HL-60 (cell line): Measurements from ENCODE around the gene CCL26.

Experiments
- DNase-seq, 2 experiments: peaks; one replicate each; pipeline ENCODE4 v3.0.0-alpha.2; 2010 to 2020; ENCODE audit warnings: low read depth in 1 of 2, low spot score in 1 of 2
- H3K27ac ChIP-seq: fragments of 250-450 bp; sonication (Bioruptor Pico); replicated peaks from 2 replicates; pipeline ENCODE4 v1.5.1; 2020; ENCODE audit warnings: mild to moderate bottlenecking, moderate library complexity
- H3K27me3 ChIP-seq: fragments of 250-450 bp; sonication (Bioruptor Pico); 2 replicates; pipeline ENCODE4 v1.5.1; 2021; ENCODE audit warnings: mild to moderate bottlenecking, moderate library complexity; ENCODE audit not compliant: insufficient read depth, poor library complexity, severe bottlenecking
- H3K4me3 ChIP-seq: replicated peaks from 2 replicates; pipeline ENCODE4 v1.5.1; 2011; ENCODE audit warnings: mild to moderate bottlenecking, control low read depth, low read length; ENCODE audit not compliant: insufficient read depth
- CTCF ChIP-seq: IDR thresholded peaks from one replicate; pipeline ENCODE4 v1.5.1; 2011; ENCODE audit warnings: low read length, control low read depth, inconsistent platforms; ENCODE audit not compliant: insufficient read depth
- GABPA ChIP-seq: IDR thresholded peaks from 2 replicates; pipeline ENCODE4 v1.6.1; 2012; ENCODE audit warnings: low read depth
- POLR2AphosphoS5 ChIP-seq: IDR thresholded peaks from 2 replicates; pipeline ENCODE4 v1.6.1; 2012; ENCODE audit warnings: low read depth
- REST ChIP-seq: IDR thresholded peaks from 2 replicates; pipeline ENCODE4 v1.6.1; 2012; ENCODE audit warnings: low read depth; ENCODE audit not compliant: insufficient replicate concordance
- SPI1 ChIP-seq: IDR thresholded peaks from 2 replicates; pipeline ENCODE4 v1.6.1; 2012; ENCODE audit warnings: low read depth, mild to moderate bottlenecking, borderline replicate concordance

Gene CCL26

GRCh38 chr7:75738604-75738974 is 33.4 kb downstream of the CCL26 start, which contains the start of gene HIP1:
Gene HIP1 (minus strand): TSS chr7:75738941. CDS start chr7:75738920, 21 bp downstream.
- H3K4me3 ChIP-seq = peak within 1 kb of the TSS; percentile 83
- no peaks in the 10 kb centered on the region for H3K27me3 ChIP-seq
- DNase-seq = no peak
- TF ChIP-seq POLR2AphosphoS5 (no peak), GABPA (no peak), REST (no peak), SPI1 (no peak), CTCF (no peak)
- peak within 1 kb of the TSS; percentile 55 for H3K27ac ChIP-seq

GRCh38 chr7:75737856-75738603 is 34.0 kb downstream of the CCL26 start:
- TF ChIP-seq GABPA = no peak
- no peak for TF ChIP-seq REST
- no peak for TF ChIP-seq CTCF
- no peak for TF ChIP-seq SPI1
- TF ChIP-seq POLR2AphosphoS5 = no peak
- Histone ChIP-seq H3K27me3 (no peaks in the 10 kb centered on the region), H3K27ac (no peak overlapping the region), H3K4me3 (peak overlapping the region; percentile 83)
- DNase-seq = no peak

GRCh38 chr7:75735581-75736350 is 36.2 kb downstream of the CCL26 start:
- no peak for DNase-seq
- Histone ChIP-seq H3K27ac (no peak overlapping the region), H3K27me3 (no peaks in the 10 kb centered on the region), H3K4me3 (no peak overlapping the region)
- TF ChIP-seq REST = no peak
- no peak for TF ChIP-seq SPI1
- no peak for TF ChIP-seq GABPA
- TF ChIP-seq CTCF = no peak
- no peak for TF ChIP-seq POLR2AphosphoS5
